ENCODE measurements around the gene TSG101.

Gene TSG101, protein sequence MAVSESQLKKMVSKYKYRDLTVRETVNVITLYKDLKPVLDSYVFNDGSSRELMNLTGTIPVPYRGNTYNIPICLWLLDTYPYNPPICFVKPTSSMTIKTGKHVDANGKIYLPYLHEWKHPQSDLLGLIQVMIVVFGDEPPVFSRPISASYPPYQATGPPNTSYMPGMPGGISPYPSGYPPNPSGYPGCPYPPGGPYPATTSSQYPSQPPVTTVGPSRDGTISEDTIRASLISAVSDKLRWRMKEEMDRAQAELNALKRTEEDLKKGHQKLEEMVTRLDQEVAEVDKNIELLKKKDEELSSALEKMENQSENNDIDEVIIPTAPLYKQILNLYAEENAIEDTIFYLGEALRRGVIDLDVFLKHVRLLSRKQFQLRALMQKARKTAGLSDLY

DNA sequence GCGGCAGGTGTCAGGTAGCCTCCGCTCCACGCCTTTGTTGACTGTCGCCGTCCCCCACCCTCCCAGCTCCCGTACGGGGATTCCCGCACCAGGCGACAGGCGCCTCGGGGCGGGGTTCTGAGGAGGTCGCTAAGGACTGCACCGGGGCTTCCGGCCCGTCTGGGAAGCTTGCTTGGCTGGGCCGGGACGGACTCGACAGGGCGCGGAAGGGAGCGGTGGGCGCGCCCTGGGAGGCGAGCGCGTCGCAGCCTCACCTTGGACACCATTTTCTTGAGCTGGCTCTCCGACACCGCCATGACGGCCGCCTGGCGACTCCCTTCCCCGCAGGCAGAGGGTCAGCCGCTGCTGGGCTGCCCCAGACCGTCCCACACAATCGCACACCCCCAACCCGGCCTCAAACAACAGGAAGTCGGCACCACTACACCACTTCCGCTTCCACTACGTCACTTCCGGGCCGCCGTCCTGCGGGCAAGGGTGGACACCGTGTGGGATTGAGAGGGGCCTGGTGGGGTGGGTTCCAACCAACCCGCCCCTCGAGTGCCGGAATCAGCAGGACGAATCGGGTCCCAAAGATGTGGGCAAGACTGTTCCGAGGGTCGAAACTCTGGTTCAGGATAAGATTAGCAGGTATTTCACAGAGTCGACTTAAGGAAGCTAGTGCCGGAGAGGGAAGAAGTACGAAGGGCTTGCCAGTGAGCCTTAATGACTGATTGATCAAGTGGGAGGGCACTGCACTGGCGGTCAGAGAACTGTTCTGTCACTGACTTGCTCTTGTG, at the start of gene TSG101:
Gene TSG101, minus strand, starts transcription at position 422 of the 776 bp plus-strand sequence. Its CDS starts 126 bp downstream, at position 296.
- DNase-seq (ENCODE audit: low read depth in 2 of 2): peak; percentile 90

GRCh38 chr11:18575361-18575760, 48.6 kb upstream of the TSG101 start:
- no peak for DNase-seq (ENCODE audit: low read depth in 2 of 2)

- DNase-seq (ENCODE audit: low read depth in 2 of 2): no peak
These were observed 40.3 kb upstream of the TSG101 start for GRCh38 chr11:18567081-18567480.

- DNase-seq (ENCODE audit: low read depth in 2 of 2): no peak
These were observed 39.7 kb upstream of the TSG101 start for GRCh38 chr11:18566406-18566805.

GRCh38 chr11:18564149-18564548, 37.4 kb upstream of the TSG101 start:
- DNase-seq (ENCODE audit: low read depth in 2 of 2): no peak

- no peak for DNase-seq (ENCODE audit: low read depth in 2 of 2)
These were observed 36.5 kb upstream of the TSG101 start for GRCh38 chr11:18563090-18563730.

DNA sequence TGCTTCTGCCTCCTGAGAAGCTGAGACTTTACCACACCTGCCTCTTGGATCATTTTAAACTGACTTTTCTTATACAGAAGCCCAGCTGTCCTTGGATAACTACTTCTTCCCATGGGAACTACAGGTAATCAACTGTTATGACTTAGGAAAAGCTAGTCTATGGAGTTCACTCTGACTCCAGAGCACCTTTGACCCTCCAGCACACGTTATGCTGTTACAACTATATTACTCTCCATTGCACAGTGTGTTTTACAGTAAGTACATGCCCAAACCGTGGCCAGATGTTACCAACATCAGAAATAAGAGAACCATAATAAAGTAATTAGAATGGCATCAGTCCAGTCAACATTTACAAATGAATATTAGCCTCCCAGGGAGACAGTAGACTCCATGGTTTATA, 21.3 kb upstream of the TSG101 start:
- no peak for DNase-seq (ENCODE audit: low read depth in 2 of 2)

DNA sequence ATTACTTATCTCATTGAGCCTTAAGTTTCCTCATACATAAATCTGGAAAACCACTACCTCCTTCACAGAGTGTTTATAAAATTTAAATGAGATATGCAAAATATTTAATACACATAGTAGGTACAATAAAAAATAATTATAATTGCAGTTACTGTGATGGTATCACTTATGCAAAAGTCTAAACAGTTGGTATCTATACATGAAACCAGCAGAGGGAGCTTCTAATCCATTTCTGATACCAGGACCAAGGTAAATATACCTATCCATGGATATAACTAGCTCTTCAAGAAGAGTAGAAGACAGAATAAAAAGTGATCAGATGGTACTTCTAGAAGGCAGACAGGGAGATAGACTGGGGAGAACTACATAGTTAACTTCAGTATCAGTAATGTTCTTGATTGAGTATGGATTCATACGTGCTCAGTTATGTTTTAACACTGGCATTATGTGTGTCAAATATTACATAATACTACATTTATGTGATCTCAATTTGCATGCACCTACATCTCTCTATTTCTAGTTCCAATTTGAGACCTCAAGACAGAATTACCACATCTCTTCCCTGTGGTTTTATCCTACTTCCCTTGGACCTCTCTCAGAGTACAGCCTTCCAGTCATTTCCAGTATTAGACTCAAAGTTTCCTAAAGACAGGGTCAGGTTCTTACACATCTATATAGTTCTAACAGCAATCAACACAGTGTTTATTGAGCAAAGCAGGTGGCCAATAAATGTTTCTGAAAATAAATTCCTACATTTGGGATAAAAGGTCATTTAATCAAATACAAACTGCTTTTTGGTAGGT, 13.7 kb upstream of the TSG101 start:
- DNase-seq (ENCODE audit: low read depth in 2 of 2): no peak

GRCh38 chr11:18536209-18536608, 9.5 kb upstream of the TSG101 start:
- DNase-seq (ENCODE audit: low read depth in 2 of 2): no peak

- DNase-seq (ENCODE audit: low read depth in 2 of 2): no peak
These were observed 7.5 kb upstream of the TSG101 start for GRCh38 chr11:18534245-18534644.

GRCh38 chr11:18533365-18533764, 6.6 kb upstream of the TSG101 start:
- no peak for DNase-seq (ENCODE audit: low read depth in 2 of 2)

DNA sequence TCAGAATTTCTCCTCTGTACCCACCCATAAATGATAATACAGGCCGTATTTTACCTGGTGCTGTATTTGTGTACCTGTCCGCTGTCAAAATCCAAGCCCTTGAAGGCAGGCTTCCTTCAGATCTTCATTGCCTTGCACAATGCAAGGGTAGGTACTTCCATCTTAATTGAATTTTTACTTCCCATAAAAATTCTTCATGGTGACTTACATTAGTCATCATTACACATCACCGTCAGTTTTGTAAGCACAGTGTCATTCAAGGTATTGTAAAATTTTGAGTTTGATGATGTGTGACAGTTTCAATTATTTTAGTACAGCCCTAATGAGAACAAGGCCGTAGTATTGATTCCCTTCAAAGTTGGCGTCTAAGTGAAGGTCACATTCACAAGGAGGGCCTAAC, 770 bp upstream of the TSG101 start:
- no peak for DNase-seq (ENCODE audit: low read depth in 2 of 2)

- no peak for DNase-seq (ENCODE audit: low read depth in 2 of 2)
These were observed 617 bp downstream of the TSG101 start for GRCh38 chr11:18526130-18526520.

DNA sequence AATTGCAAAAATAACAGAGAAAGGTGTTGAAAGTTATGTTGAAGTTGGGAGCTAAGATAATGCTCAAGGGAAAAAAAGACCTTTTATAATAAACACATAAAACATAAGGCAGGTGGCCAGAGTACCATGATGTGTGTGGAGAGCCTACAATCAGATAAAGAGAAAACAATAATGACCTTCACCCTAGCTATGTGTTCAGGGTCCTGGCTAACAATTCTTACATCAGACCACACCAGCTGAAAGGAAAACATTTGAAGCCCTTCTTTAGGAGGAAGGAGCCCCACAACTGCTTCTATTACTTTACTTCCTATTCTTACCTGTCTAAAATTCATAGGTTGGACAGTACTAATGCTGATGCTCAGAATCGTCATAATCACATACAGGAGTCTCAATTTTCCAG, 2.5 kb downstream of the TSG101 start:
- no peak for DNase-seq (ENCODE audit: low read depth in 2 of 2)

DNA sequence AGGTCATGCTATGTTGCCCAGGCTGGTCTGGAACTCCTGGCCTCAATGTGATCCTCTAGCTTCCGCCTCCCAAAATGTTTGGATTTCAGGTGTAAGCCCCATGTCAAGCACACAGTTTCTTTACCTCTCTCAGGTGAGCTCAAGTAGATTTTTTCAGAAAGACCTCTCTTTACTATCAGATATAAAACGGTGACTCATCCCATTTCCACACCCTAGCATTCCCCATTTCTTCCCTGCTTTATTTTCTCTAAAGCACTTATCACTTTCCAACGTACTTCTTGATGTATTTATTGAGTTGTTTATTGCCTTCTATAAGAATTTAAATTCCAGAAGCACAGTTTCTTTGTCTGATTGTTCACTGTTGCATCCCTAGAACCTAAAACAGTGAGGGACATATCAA, 3.7 kb downstream of the TSG101 start:
- DNase-seq (ENCODE audit: low read depth in 2 of 2): no peak

DNA sequence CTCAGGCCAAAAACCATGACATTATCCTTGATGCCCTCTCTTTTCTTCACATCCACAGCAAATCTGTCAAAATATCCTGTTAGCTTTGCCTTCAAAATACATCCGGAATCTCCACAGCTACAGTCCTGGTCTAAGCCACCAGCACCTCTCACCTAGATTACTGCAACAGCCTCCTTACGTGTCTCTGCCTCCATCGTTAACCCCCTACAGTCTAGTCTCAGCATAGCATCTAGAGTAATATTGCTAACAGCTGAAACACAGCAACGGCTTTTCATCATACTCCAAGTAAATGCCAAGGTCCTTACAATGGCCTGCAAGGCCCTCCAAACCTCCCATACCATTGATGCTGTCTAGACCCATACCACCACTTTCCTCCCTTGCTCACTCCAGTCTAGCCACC, 4.4 kb downstream of the TSG101 start:
- no peak for DNase-seq (ENCODE audit: low read depth in 2 of 2)

DNA sequence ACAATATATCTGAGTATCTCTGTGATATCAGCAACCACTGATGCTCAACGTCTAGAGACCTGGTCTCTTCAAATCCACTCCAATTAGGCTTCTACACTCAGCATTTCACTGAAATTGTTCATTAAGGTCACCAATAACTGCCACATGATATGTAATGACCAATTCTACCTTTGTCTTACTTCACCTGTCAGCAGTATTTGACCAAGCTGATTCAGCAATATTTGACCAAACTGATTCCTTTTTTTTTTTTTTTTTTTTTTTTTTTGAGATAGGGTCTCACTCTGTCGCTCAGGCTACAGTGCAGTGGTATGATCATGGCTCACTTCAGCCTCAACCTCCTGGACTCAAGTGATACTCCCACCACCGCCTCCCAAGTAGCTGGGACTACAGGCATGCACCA, 5.6 kb downstream of the TSG101 start:
- DNase-seq (ENCODE audit: low read depth in 2 of 2): no peak

DNA sequence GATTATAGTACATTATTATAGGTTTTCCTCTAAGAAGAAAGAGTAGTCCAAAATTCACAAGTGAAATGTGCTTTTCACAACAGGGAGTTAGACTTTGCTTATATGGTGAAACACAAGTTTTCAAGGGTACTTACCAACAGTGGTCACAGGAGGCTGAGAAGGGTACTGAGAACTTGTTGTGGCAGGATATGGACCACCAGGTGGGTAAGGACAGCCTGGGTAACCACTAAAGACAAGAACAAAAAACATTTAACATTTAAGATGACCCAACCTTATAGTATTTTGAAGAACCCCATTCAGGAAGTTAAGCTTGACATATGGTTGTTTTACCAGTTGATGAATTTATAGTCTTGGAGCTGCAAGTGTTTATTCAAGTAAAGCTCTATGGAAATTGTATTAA, 24.4 kb downstream of the TSG101 start:
- no peak for DNase-seq (ENCODE audit: low read depth in 2 of 2)

GRCh38 chr11:18501629-18502028, 25.1 kb downstream of the TSG101 start:
- no peak for DNase-seq (ENCODE audit: low read depth in 2 of 2)

- no peak for DNase-seq (ENCODE audit: low read depth in 2 of 2)
These were observed 28.7 kb downstream of the TSG101 start for GRCh38 chr11:18498039-18498438.

- no peak for DNase-seq (ENCODE audit: low read depth in 2 of 2)
These were observed 31.0 kb downstream of the TSG101 start for GRCh38 chr11:18495703-18496102.

GRCh38 chr11:18495271-18495670, 31.5 kb downstream of the TSG101 start:
- DNase-seq (ENCODE audit: low read depth in 2 of 2): no peak
